ENCODE measurements around the gene MYBBP1A.

Gene MYBBP1A

GRCh38 chr17:4523946-4524345 lies 31.2 kb downstream of the MYBBP1A start:
- DNase-seq (ENCODE audit: insufficient read length, low spot score) = no peak
- TF ChIP-seq POLR2A (IDR thresholded peaks at IDR 0.05; ENCODE audit: low read depth, low read length) = no peak
- no peak for FAIRE-seq

GRCh38 chr17:4522661-4523060 lies 32.5 kb downstream of the MYBBP1A start:
- no peak for DNase-seq (ENCODE audit: insufficient read length, low spot score)
- FAIRE-seq = no peak
- no peak for TF ChIP-seq POLR2A (IDR thresholded peaks at IDR 0.05; ENCODE audit: low read depth, low read length)

- TF ChIP-seq POLR2A (IDR thresholded peaks at IDR 0.05; ENCODE audit: low read depth, low read length) = no peak
These were observed 34.1 kb downstream of the MYBBP1A start for GRCh38 chr17:4520894-4521600.

GRCh38 chr17:4520060-4520893 lies 34.9 kb downstream of the MYBBP1A start:
- no peak for DNase-seq (ENCODE audit: insufficient read length, low spot score)
- no peak for FAIRE-seq
- no peak for TF ChIP-seq POLR2A (IDR thresholded peaks at IDR 0.05; ENCODE audit: low read depth, low read length)

More at GRCh38 chr17:4520894-4521600, 34.1 kb downstream of the MYBBP1A start:
- FAIRE-seq (no peak), DNase-seq (ENCODE audit: insufficient read length, low spot score) (no peak)

- TF ChIP-seq POLR2A (IDR thresholded peaks at IDR 0.05; ENCODE audit: low read depth, low read length) = no peak
- FAIRE-seq = no peak
These were observed 35.8 kb downstream of the MYBBP1A start for GRCh38 chr17:4519361-4519788.

GRCh38 chr17:4518901-4519300 lies 36.3 kb downstream of the MYBBP1A start:
- TF ChIP-seq POLR2A (IDR thresholded peaks at IDR 0.05; ENCODE audit: low read depth, low read length) = no peak
- no peak for FAIRE-seq
- DNase-seq (ENCODE audit: insufficient read length, low spot score) = no peak

More at GRCh38 chr17:4519361-4519788, 35.8 kb downstream of the MYBBP1A start:
- DNase-seq (ENCODE audit: insufficient read length, low spot score) = no peak

GRCh38 chr17:4516735-4517134 lies 38.4 kb downstream of the MYBBP1A start:
- no peak for FAIRE-seq
- TF ChIP-seq POLR2A (IDR thresholded peaks at IDR 0.05; ENCODE audit: low read depth, low read length) = no peak
- no peak for DNase-seq (ENCODE audit: insufficient read length, low spot score)

- DNase-seq (ENCODE audit: insufficient read length, low spot score) = no peak
- no peak for TF ChIP-seq POLR2A (IDR thresholded peaks at IDR 0.05; ENCODE audit: low read depth, low read length)
- no peak for FAIRE-seq
These were observed 39.7 kb downstream of the MYBBP1A start for GRCh38 chr17:4515501-4515900.

GRCh38 chr17:4514779-4515178 lies 40.4 kb downstream of the MYBBP1A start:
- FAIRE-seq (no peak), DNase-seq (ENCODE audit: insufficient read length, low spot score) (no peak)
- TF ChIP-seq POLR2A (IDR thresholded peaks at IDR 0.05; ENCODE audit: low read depth, low read length) = no peak

- DNase-seq (ENCODE audit: insufficient read length, low spot score) (no peak), FAIRE-seq (no peak)
- TF ChIP-seq POLR2A (IDR thresholded peaks at IDR 0.05; ENCODE audit: low read depth, low read length) = no peak
These were observed 41.0 kb downstream of the MYBBP1A start for GRCh38 chr17:4514206-4514605.

GRCh38 chr17:4513113-4514032 lies 41.8 kb downstream of the MYBBP1A start:
- DNase-seq (ENCODE audit: insufficient read length, low spot score) (no peak), FAIRE-seq (no peak)
- TF ChIP-seq POLR2A (IDR thresholded peaks at IDR 0.05; ENCODE audit: low read depth, low read length) = no peak

GRCh38 chr17:4512156-4513112 lies 42.8 kb downstream of the MYBBP1A start:
- no peak for DNase-seq (ENCODE audit: insufficient read length, low spot score)
- no peak for FAIRE-seq
- no peak for TF ChIP-seq POLR2A (IDR thresholded peaks at IDR 0.05; ENCODE audit: low read depth, low read length)
